Nephron (organoid): ENCODE results near the gene GOT1.

Experiments used
- H3K27ac Mint-ChIP-seq, 3 experiments: 2 replicates each; pipeline ENCODE4 v1.8.0; 2020; ENCODE audit warnings: mixed read lengths in 3 of 3, mild to moderate bottlenecking in 2 of 3, moderate library complexity in 1 of 3
- H3K27me3 Mint-ChIP-seq: 2 replicates; pipeline ENCODE4 v1.8.0; 2021; ENCODE audit warnings: low read depth, mild to moderate bottlenecking, moderate library complexity, mixed read lengths
- H3K36me3 Mint-ChIP-seq: 2 replicates; pipeline ENCODE4 v1.8.0; 2020; ENCODE audit warnings: low read depth, mixed read lengths
- H3K4me1 Mint-ChIP-seq: 2 replicates; pipeline ENCODE4 v1.8.0; 2020; ENCODE audit warnings: mixed read lengths
- H3K4me3 Mint-ChIP-seq, 3 experiments: 2 replicates each; pipeline ENCODE4 v1.8.0; 2020; ENCODE audit warnings: mild to moderate bottlenecking in 3 of 3, mixed read lengths in 3 of 3, moderate library complexity in 2 of 3
- H3K9me3 Mint-ChIP-seq: 2 replicates; pipeline ENCODE4 v1.8.0; 2020; ENCODE audit warnings: mixed read lengths
- TF ChIP-seq, protein P1 (sequence below), 3 experiments: fragments of 200-600 bp; sonication (generic); IDR thresholded peaks; one replicate each; pipeline ENCODE4 v1.5.0; 2021; ENCODE audit warnings: antibody characterized with exemption in 3 of 3; ENCODE audit not compliant: unreplicated experiment in 3 of 3

The GOT1 gene

DNA sequence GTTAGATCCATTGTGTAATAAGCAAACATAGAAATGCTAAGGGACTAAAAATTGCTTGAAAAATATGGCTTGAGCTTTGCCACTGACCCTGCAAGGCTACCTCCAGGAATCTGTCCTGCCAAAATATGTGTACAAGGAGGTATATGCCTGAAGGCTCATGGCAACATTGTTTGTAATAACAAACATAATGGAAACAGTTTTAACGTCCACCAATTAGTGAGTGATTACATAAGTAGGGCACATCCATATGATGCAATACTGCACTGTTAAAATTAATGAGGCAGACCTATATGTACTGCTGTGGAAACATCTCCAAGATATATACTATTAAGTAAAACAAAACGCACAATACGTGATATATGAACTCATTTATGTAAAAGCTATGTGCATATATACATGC, 13.1 kb upstream of the GOT1 start:
- H3K27ac Mint-ChIP-seq: no peak overlapping the region
- no peak overlapping the region for H3K4me3 Mint-ChIP-seq
- peaks cover 5% of the 10 kb centered on the region for H3K36me3 Mint-ChIP-seq
- no peaks in the 10 kb centered on the region for H3K9me3 Mint-ChIP-seq
- TF ChIP-seq, protein P1, sequence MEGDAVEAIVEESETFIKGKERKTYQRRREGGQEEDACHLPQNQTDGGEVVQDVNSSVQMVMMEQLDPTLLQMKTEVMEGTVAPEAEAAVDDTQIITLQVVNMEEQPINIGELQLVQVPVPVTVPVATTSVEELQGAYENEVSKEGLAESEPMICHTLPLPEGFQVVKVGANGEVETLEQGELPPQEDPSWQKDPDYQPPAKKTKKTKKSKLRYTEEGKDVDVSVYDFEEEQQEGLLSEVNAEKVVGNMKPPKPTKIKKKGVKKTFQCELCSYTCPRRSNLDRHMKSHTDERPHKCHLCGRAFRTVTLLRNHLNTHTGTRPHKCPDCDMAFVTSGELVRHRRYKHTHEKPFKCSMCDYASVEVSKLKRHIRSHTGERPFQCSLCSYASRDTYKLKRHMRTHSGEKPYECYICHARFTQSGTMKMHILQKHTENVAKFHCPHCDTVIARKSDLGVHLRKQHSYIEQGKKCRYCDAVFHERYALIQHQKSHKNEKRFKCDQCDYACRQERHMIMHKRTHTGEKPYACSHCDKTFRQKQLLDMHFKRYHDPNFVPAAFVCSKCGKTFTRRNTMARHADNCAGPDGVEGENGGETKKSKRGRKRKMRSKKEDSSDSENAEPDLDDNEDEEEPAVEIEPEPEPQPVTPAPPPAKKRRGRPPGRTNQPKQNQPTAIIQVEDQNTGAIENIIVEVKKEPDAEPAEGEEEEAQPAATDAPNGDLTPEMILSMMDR (IDR thresholded peaks at IDR 0.05; ENCODE audit: unreplicated experiment in 3 of 3): no peak
- H3K27me3 Mint-ChIP-seq: peaks cover 39% of the 10 kb centered on the region
- no peaks in the 10 kb centered on the region for H3K4me1 Mint-ChIP-seq

DNA sequence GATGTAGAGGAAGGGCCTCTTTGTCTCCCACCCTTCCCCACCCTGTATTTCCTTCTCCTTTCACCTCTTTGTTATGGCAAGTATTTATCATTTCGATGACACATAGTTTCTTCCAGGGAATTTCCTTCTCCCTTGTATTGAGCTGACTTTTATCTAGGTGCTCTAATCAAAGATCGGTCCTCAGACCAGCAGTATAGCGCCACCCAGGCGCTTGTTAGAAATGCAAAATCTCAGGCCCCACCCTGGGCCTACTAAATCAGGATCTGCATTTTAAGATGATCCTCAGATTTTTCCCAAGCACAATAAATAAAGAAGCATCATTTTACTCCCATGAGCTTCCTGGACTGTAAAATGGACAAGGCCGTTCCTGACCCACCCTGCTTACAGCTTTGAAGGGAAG, 12.0 kb upstream of the GOT1 start:
- Mint-ChIP-seq H3K27ac (no peak overlapping the region), H3K4me3 (no peak overlapping the region), H3K27me3 (peaks cover 31% of the 10 kb centered on the region), H3K36me3 (peaks cover 5% of the 10 kb centered on the region), H3K4me1 (no peaks in the 10 kb centered on the region), H3K9me3 (no peaks in the 10 kb centered on the region)
- TF ChIP-seq, protein P1 (IDR thresholded peaks at IDR 0.05; ENCODE audit: unreplicated experiment in 3 of 3): no peak

DNA sequence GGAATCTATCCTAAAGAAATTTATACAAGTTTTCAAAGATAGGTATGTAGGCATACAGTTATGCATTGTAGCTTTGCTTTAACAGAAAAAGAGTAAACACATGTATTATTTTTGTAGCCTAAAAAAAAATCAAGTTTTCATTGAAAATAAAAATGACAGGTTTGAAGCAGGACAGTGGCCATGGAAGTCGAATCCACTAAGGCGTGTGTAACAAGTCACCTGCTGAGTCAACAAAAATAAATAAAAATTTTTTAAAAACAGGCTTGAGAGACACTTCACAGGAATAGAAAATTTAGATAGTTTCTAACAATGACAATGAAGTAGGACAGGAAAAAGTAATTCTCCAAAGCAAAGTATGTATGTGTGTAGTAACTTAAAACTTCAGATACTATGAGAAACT, 8.5 kb upstream of the GOT1 start:
- H3K36me3 Mint-ChIP-seq: peaks cover 5% of the 10 kb centered on the region
- H3K4me1 Mint-ChIP-seq: peaks cover 5% of the 10 kb centered on the region
- peaks cover 9% of the 10 kb centered on the region for H3K27me3 Mint-ChIP-seq
- H3K4me3 Mint-ChIP-seq: no peak overlapping the region
- TF ChIP-seq, protein P1 (IDR thresholded peaks at IDR 0.05; ENCODE audit: unreplicated experiment in 3 of 3): no peak
- H3K9me3 Mint-ChIP-seq: no peaks in the 10 kb centered on the region
- no peak overlapping the region for H3K27ac Mint-ChIP-seq

DNA sequence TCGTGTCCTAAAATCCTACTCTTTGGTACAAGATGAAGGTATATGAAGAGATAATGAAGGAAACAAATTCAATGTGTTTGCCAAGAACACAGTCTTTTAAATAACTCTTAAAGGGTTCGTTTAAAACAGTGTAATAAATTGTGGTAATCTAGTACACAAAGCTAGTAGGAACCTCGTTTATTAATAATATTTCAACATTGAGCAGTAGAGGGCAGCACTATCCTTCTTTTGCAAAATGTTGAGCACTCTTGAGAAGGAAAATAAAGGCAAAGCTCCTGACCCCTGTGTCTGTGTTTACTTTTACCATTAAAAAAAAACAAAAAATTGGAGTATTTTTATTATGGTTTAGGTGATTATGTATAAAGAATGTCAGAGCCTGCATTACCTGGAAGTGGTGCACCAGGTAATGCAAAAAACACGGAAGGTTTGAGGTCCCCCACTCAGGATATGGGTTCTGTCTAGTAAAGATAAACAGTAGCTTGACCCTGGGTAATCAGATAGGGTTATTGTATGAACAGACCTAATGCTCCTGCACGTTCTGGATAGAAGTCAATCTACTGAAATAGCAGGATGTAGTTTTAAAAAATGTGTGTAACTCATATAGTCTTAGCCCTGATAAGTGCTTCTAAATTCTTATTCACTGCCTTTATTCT, 5.7 kb upstream of the GOT1 start:
- TF ChIP-seq, protein P1 (IDR thresholded peaks at IDR 0.05; ENCODE audit: unreplicated experiment in 3 of 3): peak; percentile 47 to 73 (median 47)

DNA sequence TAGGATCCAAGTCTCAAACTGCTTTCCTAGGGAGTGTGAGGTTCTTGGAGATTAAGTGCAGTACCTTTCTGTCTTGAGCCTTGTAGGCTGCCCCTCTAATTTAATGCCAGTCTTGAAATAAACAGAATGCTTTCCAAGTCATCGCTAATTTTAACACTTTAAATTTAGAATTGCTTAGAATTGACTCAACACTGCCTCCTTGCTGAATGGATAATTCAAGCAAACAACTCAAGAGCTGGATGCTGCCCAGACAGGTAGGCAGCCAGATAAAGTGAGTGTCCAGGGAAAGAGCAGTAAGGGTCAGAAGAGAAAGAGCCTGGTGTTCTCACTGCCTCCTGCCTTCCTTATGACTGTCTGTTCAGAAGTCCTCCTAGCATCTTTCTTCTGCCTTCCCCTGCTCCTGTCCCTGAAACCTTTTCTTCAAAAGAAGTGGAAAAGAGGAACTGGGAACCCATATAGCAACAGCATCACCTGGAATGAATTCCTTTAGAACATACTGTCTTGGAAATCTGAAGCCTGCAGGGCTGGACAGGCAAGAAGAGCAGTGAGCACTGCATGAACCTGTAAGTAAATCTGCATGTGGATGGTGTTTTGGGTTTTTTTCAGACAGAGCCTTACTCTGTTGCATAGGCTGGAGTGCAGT, 3.1 kb upstream of the GOT1 start:
- Mint-ChIP-seq H3K4me1 (peaks cover 32% of the 10 kb centered on the region), H3K4me3 (peak overlapping the region; percentile 31 to 96 (median 68))

More for the DNA sequence above, 5.7 kb upstream of the GOT1 start:
- Mint-ChIP-seq H3K9me3 (no peaks in the 10 kb centered on the region), H3K36me3 (peaks cover 5% of the 10 kb centered on the region), H3K27me3 (peaks cover 3% of the 10 kb centered on the region), H3K4me1 (peaks cover 18% of the 10 kb centered on the region), H3K27ac (no peak overlapping the region), H3K4me3 (no peak overlapping the region)

More for the DNA sequence above, 3.1 kb upstream of the GOT1 start:
- Mint-ChIP-seq H3K9me3 (no peaks in the 10 kb centered on the region), H3K27me3 (no peaks in the 10 kb centered on the region), H3K36me3 (no peaks in the 10 kb centered on the region), H3K27ac (peak overlapping the region in 1 of 3 experiments; percentile 36)
- TF ChIP-seq, protein P1 (IDR thresholded peaks at IDR 0.05; ENCODE audit: unreplicated experiment in 3 of 3): peak in 1 of 3 experiments; percentile 15
